CD4-positive, CD25-positive, alpha-beta regulatory T cell (primary cell): ENCODE results near the gene AMMECR1L. TPM values are rescaled to one million over a fixed set of nuclear protein-coding genes. Genes with fewer than 3 reads are reported as not detected.
"Not testable (repeated sequence)": the region's sequence is repeated elsewhere in the genome, so short reads cannot be mapped to it uniquely, and the experiment has no call there.

Source experiments
- ATAC-seq, 2 donors: fragments of 150-1000 bp; cut with Tn5 transposase; one replicate each; pipeline ENCODE4 v1.10.0; 2021; ENCODE audit warnings: low read depth in 2 of 2, moderate number of reproducible peaks in 2 of 2, moderate library complexity in 1 of 2
- DNase-seq, 3 donors: peaks; one replicate each; pipeline versions ENCODE4 v3.0.0 to v3.0.0-alpha.2; 2012 to 2022; ENCODE audit warnings: mixed read lengths in 1 of 3
- H3K27ac ChIP-seq: one replicate; pipeline ENCODE4 v1.7.0; 2013; ENCODE audit warnings: mild to moderate bottlenecking, low read length; ENCODE audit not compliant: insufficient read depth, poor library complexity, severe bottlenecking
- H3K27me3 ChIP-seq: one replicate; pipeline ENCODE4 v1.7.0; 2013; ENCODE audit warnings: low read length; ENCODE audit not compliant: control insufficient read depth, insufficient read depth
- H3K36me3 ChIP-seq: one replicate; pipeline ENCODE4 v1.7.0; 2013; ENCODE audit warnings: mild to moderate bottlenecking, low read length, moderate library complexity; ENCODE audit not compliant: control insufficient read depth, insufficient read depth
- H3K4me1 ChIP-seq: 2 replicates; pipeline ENCODE4 v1.7.0; 2013; ENCODE audit warnings: mild to moderate bottlenecking, low read length; ENCODE audit not compliant: insufficient read depth, control insufficient read depth, poor library complexity, severe bottlenecking
- H3K4me3 ChIP-seq: one replicate; pipeline ENCODE4 v1.7.0; 2013; ENCODE audit warnings: low read depth, mild to moderate bottlenecking, low read length, moderate library complexity
- H3K9me3 ChIP-seq, 2 experiments: 1 replicate in 1 of 2; 2 replicates in 1 of 2; pipeline ENCODE4 v1.7.0; 2013; ENCODE audit warnings: low read length in 2 of 2, mild to moderate bottlenecking in 1 of 2, moderate library complexity in 1 of 2; ENCODE audit not compliant: control insufficient read depth in 2 of 2
- H3K27ac Mint-ChIP-seq, 3 donors: one replicate each; pipeline ENCODE4 v1.8.0; 2020 to 2022; ENCODE audit warnings: mild to moderate bottlenecking in 3 of 3, mixed read lengths in 3 of 3, moderate library complexity in 2 of 3
- H3K27me3 Mint-ChIP-seq: one replicate; pipeline ENCODE4 v1.8.0; 2022; ENCODE audit warnings: mild to moderate bottlenecking, mixed read lengths
- H3K36me3 Mint-ChIP-seq: one replicate; pipeline ENCODE4 v1.8.0; 2020; ENCODE audit warnings: mixed read lengths
- H3K4me1 Mint-ChIP-seq, 4 donors: one replicate each; pipeline ENCODE4 v1.8.0; 2020 to 2022; ENCODE audit warnings: mixed read lengths in 4 of 4, mild to moderate bottlenecking in 1 of 4
- H3K4me3 Mint-ChIP-seq, 4 donors: one replicate each; pipeline ENCODE4 v1.8.0; 2020 to 2022; ENCODE audit warnings: mild to moderate bottlenecking in 4 of 4, mixed read lengths in 4 of 4, moderate library complexity in 3 of 4
- H3K9me3 Mint-ChIP-seq, 7 donors: one replicate each; pipeline ENCODE4 v1.8.0; 2020 to 2022; ENCODE audit warnings: mixed read lengths in 7 of 7, mild to moderate bottlenecking in 3 of 7, moderate library complexity in 2 of 7
- polyA plus RNA-seq, 4 donors: library from polyadenylated mRNA; unstranded; fragments of 300-500 nt; fragmentation: Illumina TruSeq; gene quantifications; one replicate each; pipeline ENCODE4 v1.2.3, GENCODE V29; 2021
- total RNA-seq: library from RNA; stranded (reverse); gene quantifications from one replicate; pipeline ENCODE4 v1.2.3, GENCODE V29; 2022

The AMMECR1L gene
- total RNA-seq, result 14.0 TPM
- polyA plus RNA-seq, result 1 to 10 TPM; 3.3 to 8.5 (median 5.6) TPM

DNA sequence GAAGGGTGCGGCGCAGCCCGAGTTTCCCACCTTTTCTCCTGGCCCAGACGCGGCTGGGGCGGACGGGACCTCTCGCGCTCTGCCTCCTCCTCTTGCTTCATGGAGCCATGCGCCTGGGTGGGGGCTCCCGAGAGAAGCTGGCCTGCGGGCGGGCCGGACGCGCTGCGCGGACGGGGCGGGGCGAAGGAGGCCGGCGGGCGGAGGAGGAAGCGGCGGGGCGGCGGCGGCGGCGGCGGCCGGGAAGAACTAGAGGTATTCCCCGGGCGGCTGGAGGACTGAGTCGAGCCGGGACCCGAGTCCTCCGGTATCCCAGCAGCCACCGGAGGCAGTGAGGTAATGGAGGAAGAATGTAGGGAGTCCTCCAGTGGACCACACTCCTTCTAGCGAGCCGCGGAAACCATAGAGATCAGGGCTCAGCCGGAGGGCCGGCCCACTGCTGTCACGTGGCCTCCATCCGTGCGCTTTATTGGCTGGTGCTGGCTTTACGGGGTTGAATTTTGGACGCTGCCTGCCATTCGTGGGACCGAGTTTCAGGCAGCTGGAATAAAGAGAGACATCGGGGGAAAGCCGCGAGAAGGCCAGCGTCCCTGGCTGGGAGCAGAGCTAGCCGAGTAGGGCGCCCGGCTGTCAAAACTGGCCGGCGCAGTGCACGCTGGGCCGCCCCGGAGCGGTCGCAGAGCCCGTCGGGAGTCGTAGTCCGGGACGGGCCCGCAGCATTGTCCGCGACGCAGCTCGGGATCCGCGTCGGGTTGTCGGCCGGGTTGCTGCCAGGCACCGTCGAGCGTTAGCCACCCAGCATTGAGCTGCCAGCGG is at the start of gene AMMECR1L:
TSS of gene AMMECR1L (minus strand) at position 177 of the 813 bp plus-strand sequence. CDS start 11,722 bp downstream, outside the sequence.
- Mint-ChIP-seq H3K4me1 (peaks cover 19 to 56% (median 46%) of the 10 kb centered on the region in 4 donors), H3K4me3 (peak within 1 kb of the TSS; percentile 91 to 97 (median 94)), H3K27ac (peak within 1 kb of the TSS; percentile 89 to 97 (median 92))
- H3K36me3 Mint-ChIP-seq, H3K27me3 ChIP-seq, H3K9me3 ChIP-seq, H3K9me3 Mint-ChIP-seq, H3K36me3 ChIP-seq, H3K27me3 Mint-ChIP-seq: not testable (repeated sequence)
- peak within 1 kb of the TSS; percentile 75 for H3K27ac ChIP-seq
- ATAC-seq (peak; percentile 95), DNase-seq (peak; percentile 68 to 82 (median 78))
- peaks cover 20% of the 10 kb centered on the region for H3K4me1 ChIP-seq
- H3K4me3 ChIP-seq, result peak within 1 kb of the TSS; percentile 73

DNA sequence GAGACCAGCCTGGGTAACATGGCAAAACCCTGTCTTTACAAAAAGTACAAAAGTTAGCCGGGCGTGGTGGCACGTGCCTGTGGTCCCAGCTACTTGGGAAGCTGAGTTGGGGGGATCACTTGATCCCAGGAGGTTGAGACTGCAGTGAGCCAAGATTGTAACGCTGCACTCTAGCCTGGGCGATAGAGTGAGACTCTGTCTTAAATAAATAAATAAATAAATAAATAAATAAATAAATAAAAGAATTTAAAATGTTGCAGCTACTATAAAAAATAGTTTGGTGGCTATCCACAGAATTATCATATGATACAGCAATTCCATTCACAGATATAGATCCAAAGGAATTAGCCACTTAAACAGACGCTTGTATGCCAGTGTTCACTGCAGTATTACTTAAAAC is 49.6 kb upstream of the AMMECR1L start:
- H3K4me3 ChIP-seq, result no peak overlapping the region
- H3K9me3 ChIP-seq, result no peaks in the 10 kb centered on the region
- no peak for DNase-seq
- no peaks in the 10 kb centered on the region for H3K4me1 Mint-ChIP-seq
- no peak overlapping the region for H3K4me3 Mint-ChIP-seq
- H3K36me3 ChIP-seq, result no peaks in the 10 kb centered on the region
- H3K9me3 Mint-ChIP-seq, result no peaks in the 10 kb centered on the region
- no peaks in the 10 kb centered on the region for H3K27me3 ChIP-seq
- H3K4me1 ChIP-seq, result no peaks in the 10 kb centered on the region
- H3K27ac Mint-ChIP-seq, result no peak overlapping the region
- ATAC-seq, result no peak
- H3K27me3 Mint-ChIP-seq, result peaks cover 10% of the 10 kb centered on the region
- H3K36me3 Mint-ChIP-seq, result no peaks in the 10 kb centered on the region
- H3K27ac ChIP-seq, result no peak overlapping the region

DNA sequence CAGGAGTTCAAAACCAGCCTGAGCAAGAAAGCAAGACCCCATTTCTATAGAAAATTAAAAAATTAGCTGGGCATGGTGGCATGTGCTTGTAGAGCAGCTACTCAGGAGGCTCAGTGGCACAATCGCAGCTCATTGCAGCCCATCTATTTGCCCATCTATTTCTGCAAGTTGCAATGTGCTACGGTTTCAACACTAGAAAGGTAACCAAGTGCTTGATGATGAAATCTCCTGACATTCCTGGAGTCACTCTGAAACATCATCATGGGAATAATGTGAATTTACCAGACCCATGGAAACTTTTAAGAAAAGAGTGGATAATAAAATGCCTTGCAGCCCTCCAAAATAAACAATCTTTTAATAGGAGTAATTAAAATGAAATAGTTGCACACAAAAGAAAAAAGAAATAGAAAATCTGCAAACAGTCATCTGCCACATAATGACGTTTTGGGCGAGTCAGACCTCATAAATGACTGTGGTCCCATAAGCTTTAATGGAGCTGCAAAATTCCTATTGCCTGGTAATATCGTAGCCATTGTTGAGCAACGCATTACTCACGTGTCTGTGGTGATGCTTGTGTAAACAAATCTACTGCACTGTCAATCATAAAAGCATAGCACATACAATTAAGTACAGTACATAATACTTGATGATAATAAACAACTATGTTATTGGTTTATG is 46.6 kb upstream of the AMMECR1L start:
- Mint-ChIP-seq H3K4me1 (peaks cover 0 to 4% (median 0%) of the 10 kb centered on the region in 4 donors), H3K27ac (no peak overlapping the region), H3K4me3 (no peak overlapping the region), H3K9me3 (no peaks in the 10 kb centered on the region), H3K27me3 (peaks cover 28% of the 10 kb centered on the region), H3K36me3 (no peaks in the 10 kb centered on the region)
- no peak overlapping the region for H3K27ac ChIP-seq
- ATAC-seq, result no peak
- DNase-seq, result no peak
- no peaks in the 10 kb centered on the region for H3K27me3 ChIP-seq
- no peaks in the 10 kb centered on the region for H3K36me3 ChIP-seq
- no peak overlapping the region for H3K4me3 ChIP-seq
- H3K9me3 ChIP-seq, result no peaks in the 10 kb centered on the region
- no peaks in the 10 kb centered on the region for H3K4me1 ChIP-seq

DNA sequence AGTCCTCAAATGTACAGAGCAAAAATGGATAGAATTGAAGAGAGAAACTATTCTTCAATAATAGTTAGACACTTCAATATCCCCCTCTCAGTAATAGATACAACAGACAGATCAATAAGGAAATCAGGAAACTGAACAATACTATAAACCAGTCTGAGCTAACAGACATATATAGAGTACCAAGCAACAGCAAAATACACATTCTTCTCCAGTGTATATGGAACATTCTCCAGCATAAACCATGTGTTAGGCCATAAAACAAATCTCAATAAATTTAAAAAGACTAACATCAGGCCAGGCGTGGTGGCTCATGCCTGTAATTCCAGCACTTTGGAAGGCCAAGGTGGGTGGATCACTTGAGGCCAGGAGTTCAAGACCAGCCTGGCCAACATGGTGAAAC is 43.7 kb upstream of the AMMECR1L start:
- Mint-ChIP-seq H3K9me3 (no peaks in the 10 kb centered on the region), H3K36me3 (no peaks in the 10 kb centered on the region), H3K27me3 (peaks cover 45% of the 10 kb centered on the region), H3K4me3 (no peak overlapping the region), H3K27ac (no peak overlapping the region), H3K4me1 (peaks cover 0 to 4% (median 0%) of the 10 kb centered on the region in 4 donors)
- Histone ChIP-seq H3K4me1 (no peaks in the 10 kb centered on the region), H3K27ac (no peak overlapping the region), H3K9me3 (no peaks in the 10 kb centered on the region), H3K27me3 (no peaks in the 10 kb centered on the region), H3K36me3 (no peaks in the 10 kb centered on the region), H3K4me3 (no peak overlapping the region)
- DNase-seq (no peak), ATAC-seq (no peak)

DNA sequence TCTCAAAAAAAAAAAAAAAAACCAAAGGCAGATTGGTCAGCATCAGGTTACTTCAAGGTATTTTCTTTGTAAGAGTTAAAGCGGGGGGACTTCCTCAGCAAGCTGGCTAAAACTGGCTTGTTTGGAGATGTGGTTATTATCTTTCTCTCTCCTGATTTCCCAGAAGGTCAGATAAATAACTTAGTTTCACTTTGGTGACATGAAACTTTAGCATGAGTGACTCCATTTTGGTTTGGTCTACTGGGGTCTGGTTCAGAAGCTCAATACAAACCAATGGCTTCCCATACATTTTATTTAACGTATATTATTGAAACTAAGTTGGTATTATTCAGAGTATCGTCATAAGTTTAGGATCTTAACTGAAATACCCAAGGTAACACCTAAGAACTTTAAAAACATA is 41.6 kb upstream of the AMMECR1L start:
- ATAC-seq, result no peak
- Mint-ChIP-seq H3K36me3 (no peaks in the 10 kb centered on the region), H3K4me1 (peaks cover 0 to 4% (median 0%) of the 10 kb centered on the region in 4 donors), H3K27me3 (peaks cover 42% of the 10 kb centered on the region), H3K4me3 (no peak overlapping the region), H3K9me3 (no peaks in the 10 kb centered on the region), H3K27ac (no peak overlapping the region)
- no peaks in the 10 kb centered on the region for H3K27me3 ChIP-seq
- H3K4me1 ChIP-seq, result no peaks in the 10 kb centered on the region
- no peak overlapping the region for H3K27ac ChIP-seq
- H3K4me3 ChIP-seq, result no peak overlapping the region
- H3K9me3 ChIP-seq, result no peaks in the 10 kb centered on the region
- no peaks in the 10 kb centered on the region for H3K36me3 ChIP-seq
- no peak for DNase-seq

DNA sequence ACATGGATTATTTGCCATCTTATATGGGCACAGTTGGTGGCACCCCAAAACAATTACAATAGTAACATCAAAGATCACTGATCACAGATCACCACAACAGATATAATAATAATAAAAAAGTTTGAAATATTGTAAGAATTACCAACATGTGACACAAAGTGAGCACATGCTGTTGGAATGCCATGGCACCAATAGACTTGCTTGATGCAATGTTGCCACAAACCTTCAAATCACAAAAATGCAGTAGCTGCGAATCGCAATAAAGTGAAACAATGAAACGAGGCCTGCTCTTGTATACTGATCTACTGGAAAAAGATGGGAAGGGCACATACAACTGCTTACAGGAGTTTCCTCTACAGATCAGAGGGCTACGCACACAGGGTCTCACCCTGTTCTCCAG is 32.2 kb upstream of the AMMECR1L start:
- H3K9me3 Mint-ChIP-seq, result peaks cover 0 to 2% (median 0%) of the 10 kb centered on the region in 7 donors
- no peak overlapping the region for H3K27ac Mint-ChIP-seq
- H3K4me3 ChIP-seq, result no peak overlapping the region
- H3K4me3 Mint-ChIP-seq, result no peak overlapping the region
- H3K4me1 Mint-ChIP-seq, result no peaks in the 10 kb centered on the region
- no peaks in the 10 kb centered on the region for H3K36me3 ChIP-seq
- peaks cover 18% of the 10 kb centered on the region for H3K27me3 Mint-ChIP-seq
- DNase-seq, result no peak
- no peak for ATAC-seq
- no peaks in the 10 kb centered on the region for H3K36me3 Mint-ChIP-seq
- no peaks in the 10 kb centered on the region for H3K9me3 ChIP-seq
- H3K27me3 ChIP-seq, result no peaks in the 10 kb centered on the region
- H3K4me1 ChIP-seq, result no peaks in the 10 kb centered on the region
- H3K27ac ChIP-seq, result no peak overlapping the region

DNA sequence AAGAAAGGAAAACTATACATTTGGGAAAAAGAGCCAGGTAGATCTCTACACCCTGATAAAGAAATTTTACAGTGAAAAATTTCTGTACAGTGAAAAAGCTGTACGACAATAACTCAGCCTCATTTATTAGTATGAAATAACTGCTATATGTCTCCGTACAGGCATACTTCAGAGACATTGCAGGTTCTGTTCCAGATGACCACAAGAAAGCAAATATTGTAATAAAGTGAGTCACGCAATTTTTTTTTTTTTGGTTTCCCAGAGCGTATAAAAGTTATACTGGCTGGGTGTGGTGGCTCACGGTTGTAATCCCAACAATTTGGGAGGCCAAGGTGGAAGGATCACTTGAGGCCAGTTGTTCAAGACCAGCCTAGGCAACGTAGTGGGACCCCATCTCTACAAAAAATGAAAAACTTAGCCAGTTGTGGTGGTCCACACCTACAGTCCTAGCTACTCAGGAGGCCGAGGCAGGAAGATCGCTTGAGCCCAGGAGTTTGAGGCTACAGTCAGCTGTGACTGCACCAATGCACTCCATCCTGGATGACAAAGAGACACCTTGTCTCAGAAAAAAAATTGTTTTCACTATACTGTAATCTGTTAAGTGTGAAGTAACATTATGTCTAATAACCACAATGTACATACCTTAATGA is 28.2 kb upstream of the AMMECR1L start:
- no peaks in the 10 kb centered on the region for H3K36me3 Mint-ChIP-seq
- Histone ChIP-seq H3K9me3 (no peaks in the 10 kb centered on the region), H3K4me1 (no peaks in the 10 kb centered on the region), H3K27me3 (no peaks in the 10 kb centered on the region), H3K4me3 (no peak overlapping the region), H3K36me3 (no peaks in the 10 kb centered on the region), H3K27ac (no peak overlapping the region)
- no peak overlapping the region for H3K27ac Mint-ChIP-seq
- ATAC-seq (no peak), DNase-seq (no peak)
- peaks cover 0 to 4% (median 0%) of the 10 kb centered on the region in 7 donors for H3K9me3 Mint-ChIP-seq
- H3K27me3 Mint-ChIP-seq, result peaks cover 20% of the 10 kb centered on the region
- H3K4me3 Mint-ChIP-seq, result no peak overlapping the region
- no peaks in the 10 kb centered on the region for H3K4me1 Mint-ChIP-seq
